CD14-positive monocyte (primary cell): ENCODE data around the gene RCAN2. TPM values are rescaled to one million over a fixed set of nuclear protein-coding genes. Genes with fewer than 3 reads are reported as not detected.

Source experiments
- DNase-seq, 3 donors: peaks; one replicate each; pipeline ENCODE4 v3.0.0-alpha.2; 2011 to 2022
- H2AFZ ChIP-seq: 2 replicates; pipeline ENCODE4 v1.6.0; 2012; ENCODE audit warnings: mild to moderate bottlenecking, low read depth, low read length, inconsistent platforms; ENCODE audit not compliant: insufficient read depth, poor library complexity, severe bottlenecking
- H3K27ac ChIP-seq, 2 donors: 1 replicate in 1 of 2; 2 replicates in 1 of 2; pipeline ENCODE4 v1.5.1; 2012 to 2013; ENCODE audit warnings: low read length in 2 of 2, control low read depth in 1 of 2, inconsistent platforms in 1 of 2, low read depth in 1 of 2, mild to moderate bottlenecking in 1 of 2
- H3K27me3 ChIP-seq, 2 donors: one replicate each; pipeline versions ENCODE4 v1.6.0 to v1.6.1; 2011 to 2013; ENCODE audit warnings: low read length in 2 of 2; ENCODE audit not compliant: control insufficient read depth in 2 of 2, insufficient read depth in 2 of 2
- H3K36me3 ChIP-seq, 2 donors: replicated peaks in 1 of 2; 1 replicate in 1 of 2; 2 replicates in 1 of 2; pipeline versions ENCODE4 v1.5.1 to v1.6.1; 2012 to 2013; ENCODE audit warnings: low read length in 2 of 2, control low read depth in 1 of 2, inconsistent platforms in 1 of 2, mild to moderate bottlenecking in 1 of 2; ENCODE audit not compliant: insufficient read depth in 2 of 2, control insufficient read depth in 1 of 2
- H3K4me1 ChIP-seq, 2 donors: 1 replicate in 1 of 2; 2 replicates in 1 of 2; pipeline versions ENCODE4 v1.5.1 to v1.6.1; 2012 to 2013; ENCODE audit warnings: low read length in 2 of 2, control low read depth in 1 of 2, inconsistent platforms in 1 of 2, mild to moderate bottlenecking in 1 of 2, moderate library complexity in 1 of 2; ENCODE audit not compliant: insufficient read depth in 2 of 2, control insufficient read depth in 1 of 2
- H3K4me2 ChIP-seq: replicated peaks from 2 replicates; pipeline ENCODE3; 2012; ENCODE audit warnings: low read length, moderate library complexity, mild to moderate bottlenecking; ENCODE audit not compliant: poor library complexity, severe bottlenecking; ENCODE audit errors: extremely low read depth
- H3K4me3 ChIP-seq, 3 experiments: fragments of 200-600 bp in 1 of 3; sonication (generic) in 1 of 3; replicated peaks in 1 of 3; 1 replicate in 2 of 3; 2 replicates in 1 of 3; pipeline ENCODE4 v1.5.1; 2011 to 2013; ENCODE audit warnings: low read length in 3 of 3, mild to moderate bottlenecking in 3 of 3, control low read depth in 2 of 3, low read depth in 2 of 3, inconsistent platforms in 1 of 3, moderate library complexity in 1 of 3
- H3K79me2 ChIP-seq: 2 replicates; pipeline ENCODE4 v1.6.0; 2012; ENCODE audit warnings: mild to moderate bottlenecking, control low read depth, inconsistent platforms, low read length, moderate library complexity; ENCODE audit not compliant: insufficient read depth
- H3K9ac ChIP-seq: 2 replicates; pipeline ENCODE4 v1.6.0; 2017; ENCODE audit warnings: low read length, mild to moderate bottlenecking; ENCODE audit not compliant: insufficient read depth, poor library complexity, severe bottlenecking
- H3K9me3 ChIP-seq, 2 donors: replicated peaks in 1 of 2; 1 replicate in 1 of 2; 2 replicates in 1 of 2; pipeline versions ENCODE4 v1.5.1 to v1.6.1; 2012 to 2013; ENCODE audit warnings: low read length in 2 of 2, control low read depth in 1 of 2; ENCODE audit not compliant: control insufficient read depth in 1 of 2, insufficient read depth in 1 of 2
- H4K20me1 ChIP-seq: 2 replicates; pipeline ENCODE4 v1.6.0; 2012; ENCODE audit warnings: mild to moderate bottlenecking, low read length, control low read depth, moderate library complexity; ENCODE audit not compliant: insufficient read depth
- H3K27ac Mint-ChIP-seq, 7 donors: one replicate each; pipeline ENCODE4 v1.8.0; 2020; ENCODE audit warnings: mild to moderate bottlenecking in 7 of 7, mixed read lengths in 7 of 7, moderate library complexity in 6 of 7, inconsistent platforms in 2 of 7
- H3K27me3 Mint-ChIP-seq, 3 donors: one replicate each; pipeline ENCODE4 v1.8.0; 2021 to 2022; ENCODE audit warnings: low read depth in 3 of 3, mild to moderate bottlenecking in 3 of 3, mixed read lengths in 3 of 3, moderate library complexity in 3 of 3, inconsistent platforms in 1 of 3
- H3K36me3 Mint-ChIP-seq, 2 donors: one replicate each; pipeline ENCODE4 v1.8.0; 2020; ENCODE audit warnings: mixed read lengths in 2 of 2, inconsistent platforms in 1 of 2, mild to moderate bottlenecking in 1 of 2
- H3K4me1 Mint-ChIP-seq: one replicate; pipeline ENCODE4 v1.8.0; 2020; ENCODE audit warnings: mild to moderate bottlenecking, mixed read lengths
- H3K4me3 Mint-ChIP-seq, 2 donors: one replicate each; pipeline ENCODE4 v1.8.0; 2020; ENCODE audit warnings: mild to moderate bottlenecking in 2 of 2, mixed read lengths in 2 of 2, moderate library complexity in 1 of 2
- H3K9me3 Mint-ChIP-seq, 7 donors: one replicate each; pipeline ENCODE4 v1.8.0; 2020 to 2022; ENCODE audit warnings: mixed read lengths in 7 of 7, mild to moderate bottlenecking in 6 of 7, moderate library complexity in 6 of 7, inconsistent platforms in 2 of 7
- WGBS: methylation state at CpG from one replicate; pipeline ENCODE4 v1.1.5; 2013; ENCODE audit warnings: missing lambda C conversion rate; ENCODE audit not compliant: insufficient coverage; 5-methylcytosine and 5-hydroxymethylcytosine counted together
- intact Hi-C, 2 donors: fragments of 100-400 bp; cut with micrococcal nuclease; formaldehyde crosslinking; loops; one replicate each; pipeline versions ENCODE4 v1.15.0 to v1.15.1; 2023
- polyA plus RNA-seq, 3 donors: library from polyadenylated mRNA; depleted of rRNA in 1 of 3; unstranded in 2 of 3; stranded (reverse) in 1 of 3; fragments of 300-500 nt in 2 of 3; fragments of >200 nt in 1 of 3; fragmentation: Illumina TruSeq in 2 of 3; gene quantifications; 1 replicate in 2 of 3; 2 replicates in 1 of 3; pipeline ENCODE4 v1.2.3, GENCODE V29; 2012 to 2021
- TF ChIP-seq, protein P1 (sequence below): fragments of 200-600 bp; IDR thresholded peaks from one replicate; pipeline ENCODE4 v1.8.0; 2022; ENCODE audit warnings: antibody characterized with exemption, mild to moderate bottlenecking

The RCAN2 gene
- polyA plus RNA-seq, 3 donors = not detected

DNA sequence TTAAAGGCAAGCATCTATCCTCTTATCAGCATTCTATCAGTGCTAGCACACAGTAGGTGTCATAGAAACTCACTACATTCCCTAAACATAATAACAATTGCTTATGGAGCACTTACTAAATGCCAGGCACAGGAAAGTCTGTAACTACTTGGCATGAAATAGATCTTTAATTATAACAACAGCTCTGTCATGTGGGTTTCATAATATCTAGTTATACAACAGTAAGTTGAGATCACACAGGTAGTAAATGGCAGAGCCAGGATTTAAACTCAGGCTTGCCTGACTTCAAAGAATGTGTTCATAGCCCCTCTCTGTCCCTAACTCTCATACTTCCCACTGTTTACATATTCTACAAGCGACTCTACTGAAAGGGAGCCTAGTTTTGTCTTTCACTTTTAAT lies 254.5 kb downstream of the RCAN2 start:
- Histone ChIP-seq H3K27me3 (no peaks in the 10 kb centered on the region), H3K36me3 (no peaks in the 10 kb centered on the region), H3K4me3 (no peak overlapping the region), H2AFZ (no peak overlapping the region), H3K4me2 (no peak overlapping the region), H4K20me1 (no peaks in the 10 kb centered on the region), H3K4me1 (no peaks in the 10 kb centered on the region), H3K9ac (no peak overlapping the region), H3K27ac (no peak overlapping the region), H3K79me2 (no peaks in the 10 kb centered on the region), H3K9me3 (no peaks in the 10 kb centered on the region)
- TF ChIP-seq, protein P1, sequence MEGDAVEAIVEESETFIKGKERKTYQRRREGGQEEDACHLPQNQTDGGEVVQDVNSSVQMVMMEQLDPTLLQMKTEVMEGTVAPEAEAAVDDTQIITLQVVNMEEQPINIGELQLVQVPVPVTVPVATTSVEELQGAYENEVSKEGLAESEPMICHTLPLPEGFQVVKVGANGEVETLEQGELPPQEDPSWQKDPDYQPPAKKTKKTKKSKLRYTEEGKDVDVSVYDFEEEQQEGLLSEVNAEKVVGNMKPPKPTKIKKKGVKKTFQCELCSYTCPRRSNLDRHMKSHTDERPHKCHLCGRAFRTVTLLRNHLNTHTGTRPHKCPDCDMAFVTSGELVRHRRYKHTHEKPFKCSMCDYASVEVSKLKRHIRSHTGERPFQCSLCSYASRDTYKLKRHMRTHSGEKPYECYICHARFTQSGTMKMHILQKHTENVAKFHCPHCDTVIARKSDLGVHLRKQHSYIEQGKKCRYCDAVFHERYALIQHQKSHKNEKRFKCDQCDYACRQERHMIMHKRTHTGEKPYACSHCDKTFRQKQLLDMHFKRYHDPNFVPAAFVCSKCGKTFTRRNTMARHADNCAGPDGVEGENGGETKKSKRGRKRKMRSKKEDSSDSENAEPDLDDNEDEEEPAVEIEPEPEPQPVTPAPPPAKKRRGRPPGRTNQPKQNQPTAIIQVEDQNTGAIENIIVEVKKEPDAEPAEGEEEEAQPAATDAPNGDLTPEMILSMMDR = no peak
- Mint-ChIP-seq H3K27me3 (no peaks in the 10 kb centered on the region), H3K9me3 (peaks cover 0 to 4% (median 2%) of the 10 kb centered on the region in 7 donors), H3K27ac (no peak overlapping the region), H3K4me3 (no peak overlapping the region), H3K36me3 (no peaks in the 10 kb centered on the region), H3K4me1 (no peaks in the 10 kb centered on the region)
- DNase-seq = no peak
- intact Hi-C loops = no loop called here
- no CpG with 5 or more reads among the region's 1 CpG for WGBS

DNA sequence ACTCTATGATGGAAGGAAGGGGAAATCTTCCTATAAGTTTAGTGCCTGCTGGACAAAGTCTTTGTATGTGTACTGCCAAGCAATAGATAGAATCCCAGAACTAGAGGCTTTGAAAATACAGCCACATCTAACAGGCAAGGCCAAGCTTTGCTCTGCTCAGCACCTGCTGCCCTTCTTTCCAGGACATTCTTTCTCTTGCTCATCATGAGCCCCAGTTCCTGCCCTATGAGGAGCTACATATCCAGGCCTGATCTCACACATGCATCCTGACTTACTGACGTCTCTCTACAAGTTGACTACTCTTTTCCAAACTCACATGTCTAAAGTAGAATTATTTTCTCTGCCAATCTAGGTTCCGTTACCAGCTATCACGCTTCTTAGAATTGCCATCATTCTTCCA lies 256.0 kb downstream of the RCAN2 start:
- H3K4me1 Mint-ChIP-seq = no peaks in the 10 kb centered on the region
- WGBS = 94% methylated on average over 3 of the region's 3 CpGs
- no peaks in the 10 kb centered on the region for H3K4me1 ChIP-seq
- no peak for DNase-seq
- no peak overlapping the region for H3K27ac Mint-ChIP-seq
- H3K27me3 Mint-ChIP-seq = no peaks in the 10 kb centered on the region
- H3K9me3 Mint-ChIP-seq = peaks cover 2 to 17% (median 11%) of the 10 kb centered on the region in 7 donors
- no peaks in the 10 kb centered on the region for H3K36me3 ChIP-seq
- no peak overlapping the region for H2AFZ ChIP-seq
- no peak overlapping the region for H3K4me2 ChIP-seq
- H3K79me2 ChIP-seq = no peaks in the 10 kb centered on the region
- no peak overlapping the region for H3K9ac ChIP-seq
- H3K9me3 ChIP-seq = peaks cover 4 to 8% of the 10 kb centered on the region in 2 donors
- H4K20me1 ChIP-seq = no peaks in the 10 kb centered on the region
- TF ChIP-seq, protein P1 = no peak
- no peaks in the 10 kb centered on the region for H3K27me3 ChIP-seq
- intact Hi-C loops = no loop called here
- no peak overlapping the region for H3K27ac ChIP-seq
- no peak overlapping the region for H3K4me3 ChIP-seq
- no peak overlapping the region for H3K4me3 Mint-ChIP-seq
- no peaks in the 10 kb centered on the region for H3K36me3 Mint-ChIP-seq
